ENCODE results near the gene ZNF268. TPM values are rescaled to one million over a fixed set of nuclear protein-coding genes. Genes with fewer than 3 reads are reported as not detected.

Gene ZNF268
- polyA plus RNA-seq, 1 experiment = 16.1 TPM

DNA sequence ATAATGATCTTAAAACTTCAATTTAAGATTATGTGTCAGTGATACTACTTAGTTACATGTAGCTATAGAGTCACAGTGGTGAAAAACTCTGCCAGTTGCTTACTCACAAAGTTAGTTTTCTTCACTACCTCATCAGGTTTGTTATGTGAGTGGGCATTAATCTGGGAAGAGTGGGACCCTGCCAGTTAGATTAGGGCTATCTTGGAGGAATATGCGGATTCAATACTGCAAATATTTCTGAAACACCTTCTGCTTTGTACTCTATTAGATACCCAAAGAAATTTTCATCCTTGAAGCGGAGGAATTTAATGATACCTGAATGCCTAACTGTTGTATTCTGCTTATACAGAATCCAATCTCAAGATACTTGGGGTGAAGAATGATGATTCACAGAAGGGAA lies 25.1 kb downstream of the ZNF268 start:
- H3K9me3 ChIP-seq (ENCODE audit: control insufficient read depth, insufficient read depth, low read length) = peaks cover 59% of the 10 kb centered on the region
- H3K27ac ChIP-seq (ENCODE audit: low read depth, low read length) = no peak overlapping the region
- CTCF ChIA-PET = no interaction called here
- TF ChIP-seq, protein P1, sequence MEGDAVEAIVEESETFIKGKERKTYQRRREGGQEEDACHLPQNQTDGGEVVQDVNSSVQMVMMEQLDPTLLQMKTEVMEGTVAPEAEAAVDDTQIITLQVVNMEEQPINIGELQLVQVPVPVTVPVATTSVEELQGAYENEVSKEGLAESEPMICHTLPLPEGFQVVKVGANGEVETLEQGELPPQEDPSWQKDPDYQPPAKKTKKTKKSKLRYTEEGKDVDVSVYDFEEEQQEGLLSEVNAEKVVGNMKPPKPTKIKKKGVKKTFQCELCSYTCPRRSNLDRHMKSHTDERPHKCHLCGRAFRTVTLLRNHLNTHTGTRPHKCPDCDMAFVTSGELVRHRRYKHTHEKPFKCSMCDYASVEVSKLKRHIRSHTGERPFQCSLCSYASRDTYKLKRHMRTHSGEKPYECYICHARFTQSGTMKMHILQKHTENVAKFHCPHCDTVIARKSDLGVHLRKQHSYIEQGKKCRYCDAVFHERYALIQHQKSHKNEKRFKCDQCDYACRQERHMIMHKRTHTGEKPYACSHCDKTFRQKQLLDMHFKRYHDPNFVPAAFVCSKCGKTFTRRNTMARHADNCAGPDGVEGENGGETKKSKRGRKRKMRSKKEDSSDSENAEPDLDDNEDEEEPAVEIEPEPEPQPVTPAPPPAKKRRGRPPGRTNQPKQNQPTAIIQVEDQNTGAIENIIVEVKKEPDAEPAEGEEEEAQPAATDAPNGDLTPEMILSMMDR (IDR thresholded peaks at IDR 0.05; ENCODE audit: low read depth, low read length) = no peak
- POLR2A ChIA-PET = no interaction called here
- H3K27me3 ChIP-seq (ENCODE audit: control insufficient read depth, insufficient read depth, low read length) = no peaks in the 10 kb centered on the region
- no peak for DNase-seq (ENCODE audit: low read depth, low spot score)
- H3K4me3 ChIP-seq (ENCODE audit: low read depth, low read length) = no peak overlapping the region

DNA sequence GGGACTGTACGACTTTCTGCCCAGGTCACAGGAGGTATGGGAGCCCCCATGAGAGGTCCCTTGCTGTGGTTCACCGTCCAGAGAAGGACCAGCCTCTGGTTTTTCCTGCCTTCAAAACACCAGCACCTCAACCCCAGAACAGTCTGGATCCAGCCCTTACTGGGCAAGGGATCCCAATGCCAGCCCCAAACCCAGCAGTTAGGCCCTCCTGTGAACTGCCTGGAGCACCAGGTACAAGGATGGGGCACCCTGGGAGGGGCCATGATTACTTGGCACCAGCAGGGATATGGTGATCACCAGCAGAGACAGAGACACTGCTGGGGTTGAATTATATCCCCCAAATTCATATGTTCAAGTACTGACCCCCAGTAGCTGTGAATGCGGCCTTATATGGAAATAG lies 34.4 kb downstream of the ZNF268 start:
- no peak for DNase-seq (ENCODE audit: low read depth, low spot score)
- Histone ChIP-seq H3K27me3 (ENCODE audit: control insufficient read depth, insufficient read depth, low read length) (no peaks in the 10 kb centered on the region), H3K4me3 (ENCODE audit: low read depth, low read length) (no peak overlapping the region), H3K9me3 (ENCODE audit: control insufficient read depth, insufficient read depth, low read length) (peaks cover 80% of the 10 kb centered on the region), H3K27ac (ENCODE audit: low read depth, low read length) (no peak overlapping the region)
- TF ChIP-seq, protein P1 (IDR thresholded peaks at IDR 0.05; ENCODE audit: low read depth, low read length) = no peak
- POLR2A ChIA-PET = no interaction called here
- CTCF ChIA-PET = no interaction called here

DNA sequence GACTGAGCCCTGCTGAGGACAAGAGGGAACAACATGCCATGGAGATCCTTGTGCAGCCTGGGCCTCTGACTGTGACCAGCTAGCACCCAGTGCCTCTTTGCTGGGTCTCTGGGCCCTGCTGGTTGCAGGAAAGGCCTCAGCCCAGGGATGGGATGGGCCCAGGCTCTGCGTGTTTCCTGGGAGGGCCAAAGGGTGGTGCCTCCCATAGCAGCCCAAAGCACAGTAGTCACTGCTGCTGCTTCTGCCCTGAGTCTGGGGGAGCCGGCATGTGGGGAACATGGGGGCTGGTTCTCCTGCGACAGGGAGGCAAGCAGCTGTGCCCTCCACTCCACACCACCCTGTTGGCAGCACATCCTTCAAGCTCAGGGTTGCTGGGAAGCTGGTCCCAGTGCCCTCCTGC lies 35.9 kb downstream of the ZNF268 start:
- ChIA-PET CTCF (no interaction called here), POLR2A (no interaction called here)
- peaks cover 88% of the 10 kb centered on the region for H3K9me3 ChIP-seq (ENCODE audit: control insufficient read depth, insufficient read depth, low read length)
- no peak for DNase-seq (ENCODE audit: low read depth, low spot score)
- TF ChIP-seq, protein P1 (IDR thresholded peaks at IDR 0.05; ENCODE audit: low read depth, low read length) = no peak
- H3K27ac ChIP-seq (ENCODE audit: low read depth, low read length) = no peak overlapping the region
- no peaks in the 10 kb centered on the region for H3K27me3 ChIP-seq (ENCODE audit: control insufficient read depth, insufficient read depth, low read length)
- no peak overlapping the region for H3K4me3 ChIP-seq (ENCODE audit: low read depth, low read length)

- no peak overlapping the region for H3K27ac ChIP-seq (ENCODE audit: low read depth, low read length)
- CTCF ChIA-PET = no interaction called here
These were observed 39.2 kb downstream of the ZNF268 start for GRCh38 chr12:133220521-133220920.

GRCh38 chr12:133221241-133221640 lies 39.9 kb downstream of the ZNF268 start:
- H3K27me3 ChIP-seq (ENCODE audit: control insufficient read depth, insufficient read depth, low read length) = no peaks in the 10 kb centered on the region
- DNase-seq (ENCODE audit: low read depth, low spot score) = no peak
- H3K27ac ChIP-seq (ENCODE audit: low read depth, low read length) = no peak overlapping the region
- H3K4me3 ChIP-seq (ENCODE audit: low read depth, low read length) = no peak overlapping the region
- H3K9me3 ChIP-seq (ENCODE audit: control insufficient read depth, insufficient read depth, low read length) = peaks cover 81% of the 10 kb centered on the region
- POLR2A ChIA-PET = no interaction called here
- TF ChIP-seq, protein P1 (IDR thresholded peaks at IDR 0.05; ENCODE audit: low read depth, low read length) = no peak
- CTCF ChIA-PET = no interaction called here

More at GRCh38 chr12:133220521-133220920, 39.2 kb downstream of the ZNF268 start:
- no peaks in the 10 kb centered on the region for H3K27me3 ChIP-seq (ENCODE audit: control insufficient read depth, insufficient read depth, low read length)
- POLR2A ChIA-PET = no interaction called here
- H3K9me3 ChIP-seq (ENCODE audit: control insufficient read depth, insufficient read depth, low read length) = peaks cover 79% of the 10 kb centered on the region
- DNase-seq (ENCODE audit: low read depth, low spot score) = no peak
- H3K4me3 ChIP-seq (ENCODE audit: low read depth, low read length) = no peak overlapping the region
- TF ChIP-seq, protein P1 (IDR thresholded peaks at IDR 0.05; ENCODE audit: low read depth, low read length) = no peak

Data from AG04450 (cell line).